IPS-18c (cell line): Measurements from ENCODE around the gene HDAC7.

Experiments used
- H3K4me3 ChIP-seq: 2 replicates; pipeline ENCODE4 v1.7.0; 2013; ENCODE audit warnings: low read depth, mild to moderate bottlenecking, low read length, moderate library complexity; ENCODE audit not compliant: insufficient read depth
- H3K9me3 ChIP-seq: one replicate; pipeline ENCODE4 v1.6.1; 2013; ENCODE audit warnings: mild to moderate bottlenecking, low read length, moderate library complexity; ENCODE audit not compliant: control insufficient read depth, insufficient read depth

Gene HDAC7

DNA sequence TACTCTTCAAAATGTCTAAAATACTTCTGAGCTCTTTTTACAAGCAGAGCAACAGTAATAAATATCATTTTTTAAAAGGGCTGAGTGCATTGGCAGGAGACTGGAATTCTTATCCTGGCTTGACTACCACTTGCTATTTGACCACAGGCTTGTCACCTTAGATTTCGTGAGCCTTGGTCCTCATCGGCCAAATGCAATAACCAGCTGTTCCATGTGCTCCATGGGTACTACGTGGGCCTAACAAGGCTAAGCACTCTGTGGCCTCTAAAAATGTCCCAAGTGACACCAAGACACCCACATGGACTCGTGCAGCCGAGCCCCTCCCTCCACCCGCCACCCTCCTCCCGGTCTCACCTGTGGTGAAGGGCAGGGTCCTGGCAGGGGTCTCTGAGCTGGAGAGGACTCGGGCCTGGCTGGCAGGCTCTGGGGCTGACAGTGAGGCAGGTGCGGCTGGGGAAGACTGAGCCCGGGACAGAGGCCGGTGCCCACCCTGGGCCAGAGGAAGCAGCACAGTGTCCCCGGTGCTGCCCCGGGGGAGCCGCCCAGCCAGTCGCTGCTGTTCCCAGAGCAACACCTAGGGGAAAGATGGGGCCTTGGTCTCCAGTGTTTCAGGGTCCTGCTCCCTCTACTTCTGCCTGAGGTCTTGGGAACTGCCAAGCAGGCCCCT is 26.6 kb downstream of the HDAC7 start:
- H3K4me3 ChIP-seq: no peak overlapping the region
- no peaks in the 10 kb centered on the region for H3K9me3 ChIP-seq

DNA sequence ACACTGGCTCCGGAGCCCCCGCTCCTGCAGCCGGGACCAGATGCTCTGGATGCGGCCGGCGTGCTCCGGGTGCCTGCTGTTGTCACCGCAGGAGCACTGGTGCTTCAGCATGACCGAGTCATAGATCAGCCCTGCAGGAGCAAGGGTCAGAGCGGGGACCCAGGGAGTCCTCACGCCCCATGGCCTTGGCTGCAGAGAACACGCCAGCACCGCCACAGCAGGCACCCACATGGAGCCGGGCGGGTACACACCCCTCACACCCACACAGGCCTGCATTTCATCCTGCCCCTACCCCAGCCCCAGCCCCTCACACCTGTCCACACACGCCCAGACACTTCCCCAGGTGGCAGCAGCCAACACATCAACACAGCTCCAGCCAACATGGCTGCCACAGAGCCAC is 27.8 kb downstream of the HDAC7 start:
- no peak overlapping the region for H3K4me3 ChIP-seq

GRCh38 chr12:47791351-47791746 is 28.4 kb downstream of the HDAC7 start:
- Histone ChIP-seq H3K4me3 (no peak overlapping the region), H3K9me3 (peaks cover 3% of the 10 kb centered on the region)

More for the DNA sequence above, 27.8 kb downstream of the HDAC7 start:
- no peaks in the 10 kb centered on the region for H3K9me3 ChIP-seq

- Histone ChIP-seq H3K9me3 (peaks cover 3% of the 10 kb centered on the region), H3K4me3 (no peak overlapping the region)
Observed at GRCh38 chr12:47790676-47791350, 28.9 kb downstream of the HDAC7 start.

- Histone ChIP-seq H3K9me3 (peaks cover 3% of the 10 kb centered on the region), H3K4me3 (no peak overlapping the region)
Observed at GRCh38 chr12:47789712-47790489, 29.8 kb downstream of the HDAC7 start.

GRCh38 chr12:47789141-47789540 is 30.6 kb downstream of the HDAC7 start:
- no peak overlapping the region for H3K4me3 ChIP-seq
- peaks cover 3% of the 10 kb centered on the region for H3K9me3 ChIP-seq

DNA sequence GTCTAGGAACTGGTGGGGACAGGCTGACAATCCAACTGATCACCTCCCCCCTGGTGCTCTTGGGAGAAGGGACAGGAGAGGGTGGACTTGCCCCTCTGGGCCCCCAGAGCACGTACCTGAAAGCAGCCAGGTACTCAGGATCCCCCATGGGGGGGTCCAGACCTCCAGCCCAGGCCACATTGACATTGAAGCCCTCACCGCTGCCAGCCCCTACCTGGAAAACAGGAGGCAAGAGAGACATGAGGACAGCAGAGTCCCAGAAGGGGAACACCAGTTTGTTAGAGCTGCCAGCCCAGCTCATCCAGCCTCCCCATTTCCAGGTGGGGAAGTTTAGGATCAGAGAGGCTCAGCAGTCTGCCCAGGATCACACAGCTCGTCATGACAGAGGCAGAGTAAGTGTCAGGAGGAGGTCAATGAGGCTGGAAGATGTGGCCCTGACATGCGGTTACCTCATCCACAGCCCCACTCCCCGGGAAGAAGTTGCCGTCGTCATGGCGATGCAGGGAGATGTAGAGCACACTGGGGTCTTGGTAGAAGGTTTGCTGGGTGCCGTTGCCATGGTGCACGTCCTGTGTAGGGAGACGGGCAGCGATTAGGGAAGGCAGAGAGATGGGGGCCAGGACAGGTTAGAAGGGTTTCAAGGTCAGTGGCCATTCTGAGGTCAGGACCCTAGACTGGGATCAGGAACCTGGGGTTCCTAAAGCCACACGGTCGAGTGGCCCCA is 31.9 kb downstream of the HDAC7 start:
- Histone ChIP-seq H3K9me3 (peaks cover 3% of the 10 kb centered on the region), H3K4me3 (no peak overlapping the region)

- no peak overlapping the region for H3K4me3 ChIP-seq
Observed at GRCh38 chr12:47786662-47787280, 32.9 kb downstream of the HDAC7 start.

DNA sequence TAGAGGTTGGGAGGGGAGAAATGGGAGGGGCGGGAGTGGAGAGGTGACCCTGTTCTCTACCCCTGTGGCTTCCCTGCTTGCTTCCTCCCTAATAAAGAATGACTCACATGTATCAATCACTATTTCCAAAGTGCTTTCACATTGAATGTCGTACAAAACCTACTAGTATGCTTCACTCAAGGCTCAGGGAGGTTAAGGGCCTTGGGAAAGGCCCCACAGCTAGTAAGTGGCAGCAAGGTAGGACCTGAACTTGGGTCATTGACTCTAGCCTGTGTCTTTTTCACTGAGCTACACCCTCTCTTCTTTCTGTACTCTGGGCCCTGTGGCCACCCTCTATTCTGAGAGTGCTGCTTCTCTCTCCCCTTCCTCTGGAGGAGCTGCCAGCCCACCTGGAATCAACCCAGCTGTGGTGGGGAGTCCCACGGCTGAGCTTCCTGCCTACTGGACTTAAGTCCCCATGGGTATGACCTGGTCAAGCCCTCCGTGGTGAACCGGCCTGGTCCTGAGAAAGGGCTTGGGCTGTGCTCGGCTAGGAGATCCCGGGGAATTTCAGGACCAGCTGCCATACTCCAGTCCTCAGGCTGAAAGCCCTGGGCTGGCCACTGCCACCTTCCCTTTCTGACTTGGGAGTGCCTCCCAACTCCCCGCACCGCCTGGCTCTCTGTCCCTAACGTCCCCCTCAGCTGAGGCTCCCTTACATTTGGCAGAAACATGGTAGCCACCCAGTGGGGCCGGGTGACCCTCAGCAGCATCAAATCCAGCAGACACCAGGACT is 33.6 kb downstream of the HDAC7 start:
- peaks cover 3% of the 10 kb centered on the region for H3K9me3 ChIP-seq
- no peak overlapping the region for H3K4me3 ChIP-seq

More at GRCh38 chr12:47786662-47787280, 32.9 kb downstream of the HDAC7 start:
- peaks cover 3% of the 10 kb centered on the region for H3K9me3 ChIP-seq

DNA sequence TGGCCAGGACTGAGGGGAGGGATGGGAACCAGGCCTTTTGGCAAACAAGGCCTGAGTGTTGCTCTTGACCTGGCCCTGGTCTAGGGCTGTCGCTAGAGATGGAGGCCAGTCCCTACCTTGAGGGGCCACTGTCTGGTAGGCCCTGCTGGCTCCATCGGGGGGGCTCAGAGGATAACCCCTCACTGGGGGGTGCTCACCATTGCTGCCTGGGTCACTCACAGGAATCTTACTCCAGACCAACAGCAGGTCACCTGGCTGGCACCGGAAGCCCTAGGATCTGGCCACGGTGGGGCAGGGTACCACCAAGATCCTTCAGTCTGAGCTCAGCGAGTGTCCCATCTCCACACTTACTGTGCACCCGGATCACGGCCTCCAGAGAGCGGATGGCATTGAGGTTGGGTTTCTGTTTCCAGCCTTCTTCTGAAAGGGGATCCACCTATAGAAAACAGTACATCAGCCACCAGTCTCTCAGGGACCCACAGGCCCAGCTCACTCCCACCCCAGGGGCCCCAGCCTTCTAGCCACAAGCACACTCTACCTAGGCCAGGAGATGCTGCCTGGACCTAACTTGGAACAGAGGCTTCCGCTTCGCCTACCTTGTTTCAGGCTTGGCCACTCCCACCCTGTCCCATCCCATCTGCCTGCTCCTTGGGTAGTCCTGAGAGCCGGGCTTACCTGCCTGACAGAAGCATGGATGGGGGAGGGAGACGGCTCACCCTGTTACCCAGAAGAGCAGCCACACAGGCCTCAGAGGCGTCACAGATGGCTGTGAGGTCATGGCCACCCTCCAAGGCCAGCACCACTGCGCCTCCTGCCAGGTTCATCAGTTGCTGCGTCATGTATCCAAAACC is 34.4 kb downstream of the HDAC7 start:
- Histone ChIP-seq H3K9me3 (peaks cover 3% of the 10 kb centered on the region), H3K4me3 (no peak overlapping the region)

DNA sequence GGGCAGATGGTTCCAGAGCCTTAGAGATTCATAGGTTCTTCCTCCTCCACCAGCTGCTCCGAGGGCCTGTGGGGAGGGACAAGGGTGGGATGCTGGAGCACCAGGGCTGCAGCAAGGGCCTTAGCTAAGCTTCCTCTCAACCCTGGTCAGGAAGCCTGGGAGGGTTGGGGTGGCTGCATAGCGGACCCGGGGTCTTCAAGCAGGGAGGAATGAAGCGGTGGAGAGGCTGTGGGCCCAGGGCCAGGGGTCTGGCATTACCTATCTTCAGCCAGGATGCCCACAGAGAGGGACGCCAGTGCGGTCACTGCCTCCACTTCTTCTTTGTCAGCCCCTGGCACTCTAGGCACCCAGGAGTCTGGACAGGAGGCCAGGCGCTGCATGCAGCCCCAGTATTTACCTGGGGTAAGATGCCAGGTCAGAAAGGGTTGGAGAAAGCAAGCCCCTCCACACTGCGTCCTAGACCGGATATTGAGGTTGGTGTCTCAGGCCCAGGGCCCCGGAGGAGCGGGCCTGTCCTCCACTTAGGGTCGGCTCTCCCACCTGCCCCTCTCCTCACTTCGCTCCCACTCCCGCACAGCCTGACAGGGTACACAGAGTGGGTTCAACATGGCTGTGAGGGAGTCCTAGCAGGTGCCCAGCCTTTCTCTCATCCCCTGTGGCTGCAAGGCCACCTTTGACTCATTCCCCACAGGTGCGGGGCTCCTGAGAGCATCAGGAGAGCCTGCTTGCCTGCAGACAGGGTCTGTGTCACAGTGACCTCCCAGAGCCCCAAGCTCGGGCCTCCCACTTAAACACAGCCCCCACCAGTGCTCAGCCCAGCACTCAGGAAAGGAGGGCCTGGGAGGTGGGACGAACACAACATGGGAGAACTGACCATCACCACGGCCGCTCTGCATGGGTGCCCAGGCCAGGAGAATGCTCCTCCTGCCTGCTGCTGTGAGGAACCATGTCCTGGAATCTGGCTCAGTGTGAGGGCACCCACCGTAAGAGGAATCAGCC is 35.6 kb downstream of the HDAC7 start:
- H3K9me3 ChIP-seq: peaks cover 3% of the 10 kb centered on the region
- no peak overlapping the region for H3K4me3 ChIP-seq

DNA sequence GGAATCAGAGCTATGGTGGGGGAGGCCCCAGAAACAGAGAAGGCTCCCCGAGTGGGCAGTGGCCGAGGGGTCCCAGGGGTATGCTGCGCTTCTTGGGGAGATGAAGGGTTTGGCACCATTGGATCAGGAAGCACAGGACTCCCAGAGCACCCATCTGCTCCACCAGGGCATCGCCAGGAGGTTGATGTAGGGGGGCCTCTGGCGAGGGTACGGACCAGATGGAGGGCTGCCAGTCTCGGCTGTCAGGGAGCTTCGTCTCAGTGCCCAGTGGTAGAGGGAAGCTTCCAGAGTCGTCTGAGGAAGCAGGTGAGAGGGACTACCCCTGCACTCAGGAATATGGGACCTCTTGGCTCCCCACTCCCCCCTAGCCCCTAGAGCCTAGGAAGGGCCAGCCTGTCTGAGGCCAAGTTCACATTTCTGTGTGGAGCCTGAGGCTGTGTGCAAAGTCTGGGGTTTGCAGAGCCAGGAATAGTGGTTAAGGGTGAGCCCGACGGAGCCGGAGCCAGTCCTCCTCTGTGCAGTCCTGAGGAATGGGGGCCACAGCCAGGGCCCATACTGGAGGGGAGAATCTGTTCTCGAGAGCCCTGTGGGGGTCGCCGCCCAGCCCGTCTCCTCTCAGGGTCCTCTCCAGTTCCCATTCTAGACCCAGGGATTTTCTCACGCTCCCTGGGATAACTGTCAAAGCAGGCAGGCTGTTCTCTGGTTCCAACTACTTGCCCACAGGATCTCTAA is 36.5 kb downstream of the HDAC7 start:
- H3K4me3 ChIP-seq: no peak overlapping the region
- peaks cover 3% of the 10 kb centered on the region for H3K9me3 ChIP-seq

DNA sequence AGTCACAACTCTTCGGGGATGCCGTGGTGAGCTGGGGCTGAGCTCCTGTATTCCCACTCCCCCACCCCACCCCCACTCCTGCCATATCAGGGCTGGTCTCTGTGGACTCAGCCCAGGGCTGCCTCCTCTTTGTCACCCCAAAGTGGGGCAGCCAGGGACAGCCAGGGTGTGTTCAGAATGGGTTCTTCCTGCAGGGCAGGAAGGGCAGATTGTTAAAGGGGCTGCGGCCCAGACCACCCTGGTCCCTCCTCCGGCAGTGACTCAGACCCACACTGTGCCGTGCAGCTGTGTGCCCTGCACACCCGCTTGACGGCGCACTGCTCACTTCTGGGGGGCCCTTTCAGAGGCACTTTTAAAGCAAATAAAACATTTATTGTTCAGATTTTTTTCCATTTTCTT is 37.3 kb downstream of the HDAC7 start:
- Histone ChIP-seq H3K4me3 (no peak overlapping the region), H3K9me3 (peaks cover 3% of the 10 kb centered on the region)
